GM12878 (cell line): ENCODE results near the gene TULP4. TPM values are rescaled to one million over a fixed set of nuclear protein-coding genes. Genes with fewer than 3 reads are reported as not detected.

Experiments
- ATAC-seq: fragments of 200-7000 bp; cut with Tn5 transposase; 3 replicates; pipeline ENCODE4 v1.9.1; 2020; ENCODE audit warnings: mild to moderate bottlenecking, moderate library complexity
- BruUV-seq: library from RNA; stranded (reverse); fragments of 400-500 nt; replicated peaks from 2 replicates; lab custom pipeline; 2021; lab: Mats Ljungman, UMichigan
- CTCF ChIA-PET: fragments of 300-600 bp; sonication (Branson Sonifier 250); formaldehyde crosslinking; extraction: SDS; loops from one replicate; lab custom pipeline; 2021; ENCODE audit warnings: inconsistent platforms; lab: Yijun Ruan, JAX
- POLR2A ChIA-PET: fragments of 350-600 bp; formaldehyde crosslinking; extraction: SDS; loops from one replicate; lab custom pipeline; 2021; ENCODE audit warnings: inconsistent platforms; lab: Charles Lee
- RAD21 ChIA-PET: fragments of 300-600 bp; sonication (Branson Sonifier 250); formaldehyde crosslinking; loops from one replicate; lab custom pipeline; 2023; ENCODE audit warnings: antibody characterized with exemption; ENCODE audit not compliant: unreplicated experiment; lab: Charles Lee
- SMC1A ChIA-PET: fragments of 300-600 bp; sonication (Branson Sonifier 250); formaldehyde crosslinking; loops from one replicate; lab custom pipeline; 2023; ENCODE audit not compliant: unreplicated experiment, uncharacterized antibody; lab: Charles Lee
- DNase-seq: peaks from one replicate; pipeline ENCODE4 v3.0.0-alpha.2; 2011; ENCODE audit warnings: low read depth, low spot score
- FAIRE-seq: peaks from 3 replicates; lab custom pipeline; 2011; peaks lifted over from hg19 to GRCh38; lab: Jason Lieb, UNC
- H2AFZ ChIP-seq: 2 replicates; pipeline ENCODE4 v1.6.0; 2011; ENCODE audit warnings: low read depth, low read length, control low read depth; ENCODE audit not compliant: control insufficient read depth
- H3K27ac ChIP-seq: 2 replicates; pipeline ENCODE4 v1.5.1; 2011; ENCODE audit warnings: control low read depth; ENCODE audit not compliant: control insufficient read depth, insufficient read depth
- H3K27me3 ChIP-seq, 2 experiments: replicated peaks in 1 of 2; 2 replicates each; pipeline versions ENCODE4 v1.6.0 to v1.6.1; 2011; ENCODE audit warnings: low read length in 1 of 2; ENCODE audit not compliant: control insufficient read depth in 2 of 2, insufficient read depth in 2 of 2
- H3K36me3 ChIP-seq, 2 experiments: 2 replicates each; pipeline ENCODE4 v1.5.1; 2011; ENCODE audit warnings: low read length in 1 of 2; ENCODE audit not compliant: control insufficient read depth in 2 of 2, insufficient read depth in 2 of 2
- H3K4me1 ChIP-seq: 2 replicates; pipeline ENCODE4 v1.6.1; 2011; ENCODE audit warnings: mild to moderate bottlenecking, low read length, moderate library complexity, mixed read lengths; ENCODE audit not compliant: control insufficient read depth, insufficient read depth
- H3K4me2 ChIP-seq: 2 replicates; pipeline ENCODE4 v1.6.0; 2011; ENCODE audit warnings: control low read depth; ENCODE audit not compliant: control insufficient read depth, insufficient read depth
- H3K4me3 ChIP-seq: fragments of 200-600 bp; sonication (generic); 2 replicates; pipeline ENCODE4 v1.5.1; 2016
- H3K79me2 ChIP-seq: 2 replicates; pipeline ENCODE4 v1.6.0; 2011; ENCODE audit warnings: low read length; ENCODE audit not compliant: control insufficient read depth, insufficient read depth
- H3K9ac ChIP-seq: 2 replicates; pipeline ENCODE4 v1.8.0; 2011; ENCODE audit warnings: low read length, control low read depth, mixed read lengths; ENCODE audit not compliant: control insufficient read depth, insufficient read depth
- H3K9me3 ChIP-seq: replicated peaks from 3 replicates; pipeline ENCODE4 v1.5.1; 2011; ENCODE audit warnings: mild to moderate bottlenecking, low read length; ENCODE audit not compliant: control insufficient read depth, insufficient read depth
- H4K20me1 ChIP-seq: 2 replicates; pipeline ENCODE4 v1.6.0; 2011; ENCODE audit not compliant: control insufficient read depth, insufficient read depth
- HDAC2 ChIP-seq: fragments of 200-600 bp; sonication (generic); IDR thresholded peaks from 2 replicates; pipeline ENCODE4 v1.6.1; 2017
- JUNB ChIP-seq: IDR thresholded peaks from 2 replicates; pipeline ENCODE4 v1.6.1; 2016; ENCODE audit warnings: antibody characterized with exemption, mild to moderate bottlenecking
- RAD21 ChIP-seq: IDR thresholded peaks from 2 replicates; pipeline ENCODE4 v1.6.1; 2011; ENCODE audit warnings: mild to moderate bottlenecking, low read depth, low read length, moderate library complexity; ENCODE audit not compliant: insufficient read depth
- SREBF1 ChIP-seq: IDR thresholded peaks from 2 replicates; pipeline ENCODE4 v1.6.1; 2012; ENCODE audit warnings: mild to moderate bottlenecking, low read length
- WGBS: methylation state at CpG from one replicate; pipeline ENCODE4 v1.1.6; 2016; ENCODE audit warnings: low lambda C conversion rate; ENCODE audit not compliant: insufficient replicate concordance, insufficient coverage; ENCODE audit errors: missing lambda C conversion rate; 5-methylcytosine and 5-hydroxymethylcytosine counted together
- in situ Hi-C: fragments of 300-500 bp; cut with MboI; formaldehyde crosslinking; loops from 9 replicates; pipeline ENCODE4 v1.14.3; 2018; ENCODE audit warnings: mixed read lengths
- intact Hi-C: fragments of 100-400 bp; cut with micrococcal nuclease; formaldehyde crosslinking; loops from one replicate; pipeline ENCODE4 v1.14.2; 2022; ENCODE audit not compliant: unreplicated experiment
- polyA plus RNA-seq, 11 experiments: library from polyadenylated mRNA; depleted of rRNA in 4 of 11; unstranded in 6 of 11; stranded (reverse) in 5 of 11; fragments of >200 nt; fragmentation: Nextera tagmentation in 4 of 11; fragmentation: Illumina TruSeq in 1 of 11; extraction: Ambion mirVana in 4 of 11; extraction: Trizol in 1 of 11; gene quantifications; 1 replicate in 1 of 11; 2 replicates in 10 of 11; pipeline versions ENCODE4 v1.2.1 to v1.2.3, GENCODE V29; 2011 to 2016; ENCODE audit warnings: inconsistent platforms in 2 of 11, missing spikeins in 2 of 11, low read depth in 1 of 11
- total RNA-seq, 4 experiments: library from RNA; depleted of rRNA in 3 of 4; stranded (reverse); fragments of >200 nt in 3 of 4; fragmentation: Illumina TruSeq in 1 of 4; extraction: Trizol in 1 of 4; gene quantifications; 2 replicates each; pipeline versions ENCODE4 v1.2.1 to v1.2.3, GENCODE V29; 2013 to 2021
- TF ChIP-seq, protein P1 (sequence below): fragments of 450-650 bp; formaldehyde crosslinking; IDR thresholded peaks from 2 replicates; pipeline ENCODE4 v1.4.0; 2022; ENCODE audit warnings: mild to moderate bottlenecking, moderate library complexity
- TF ChIP-seq, protein P2 (sequence below), 3 experiments: IDR thresholded peaks in 2 of 3; conservative IDR thresholded peaks in 1 of 3; 2 replicates each; pipeline ENCODE4 v1.5.1; 2011; ENCODE audit warnings: low read depth in 3 of 3, low read length in 3 of 3, mild to moderate bottlenecking in 3 of 3, control low read depth in 2 of 3, moderate library complexity in 2 of 3, inconsistent platforms in 1 of 3, mixed read lengths in 1 of 3; ENCODE audit not compliant: control insufficient read depth in 2 of 3, insufficient read depth in 1 of 3; ENCODE audit errors: extremely low read depth in 1 of 3
- TF ChIP-seq, protein P3 (sequence below): fragments of 450-650 bp; IDR thresholded peaks from 2 replicates; pipeline ENCODE4 v1.6.1; 2018; ENCODE audit warnings: mild to moderate bottlenecking, low read depth, moderate library complexity; ENCODE audit not compliant: partially characterized antibody

Gene TULP4
- total and polyA plus RNA-seq, 10 of the 15 experiments (the other 5 are each of a cell fraction or from before 2014, with no cell fraction given), result 0.73 to 31.8 (median 14.0) TPM

DNA sequence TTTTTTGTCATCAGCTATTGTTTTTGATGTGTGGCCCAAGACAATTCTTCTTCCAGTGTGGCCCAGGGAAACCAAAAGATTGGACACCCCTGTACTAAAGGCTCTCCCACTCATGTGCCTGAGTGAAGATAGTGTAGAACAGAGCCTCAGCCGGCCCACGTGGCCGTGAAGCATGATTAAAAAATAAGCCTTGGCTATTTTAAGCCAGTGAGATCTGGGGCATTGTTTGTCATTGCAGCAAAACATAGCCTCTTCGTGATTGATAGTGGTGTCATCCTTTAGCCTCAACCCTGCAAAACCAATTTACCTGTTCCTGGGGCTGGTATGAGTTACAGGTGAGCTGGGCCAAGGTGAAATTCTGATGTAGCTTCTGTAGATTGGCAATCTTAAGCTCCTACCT, 85.3 kb downstream of the TULP4 start (continued):
- TF ChIP-seq, protein P1, sequence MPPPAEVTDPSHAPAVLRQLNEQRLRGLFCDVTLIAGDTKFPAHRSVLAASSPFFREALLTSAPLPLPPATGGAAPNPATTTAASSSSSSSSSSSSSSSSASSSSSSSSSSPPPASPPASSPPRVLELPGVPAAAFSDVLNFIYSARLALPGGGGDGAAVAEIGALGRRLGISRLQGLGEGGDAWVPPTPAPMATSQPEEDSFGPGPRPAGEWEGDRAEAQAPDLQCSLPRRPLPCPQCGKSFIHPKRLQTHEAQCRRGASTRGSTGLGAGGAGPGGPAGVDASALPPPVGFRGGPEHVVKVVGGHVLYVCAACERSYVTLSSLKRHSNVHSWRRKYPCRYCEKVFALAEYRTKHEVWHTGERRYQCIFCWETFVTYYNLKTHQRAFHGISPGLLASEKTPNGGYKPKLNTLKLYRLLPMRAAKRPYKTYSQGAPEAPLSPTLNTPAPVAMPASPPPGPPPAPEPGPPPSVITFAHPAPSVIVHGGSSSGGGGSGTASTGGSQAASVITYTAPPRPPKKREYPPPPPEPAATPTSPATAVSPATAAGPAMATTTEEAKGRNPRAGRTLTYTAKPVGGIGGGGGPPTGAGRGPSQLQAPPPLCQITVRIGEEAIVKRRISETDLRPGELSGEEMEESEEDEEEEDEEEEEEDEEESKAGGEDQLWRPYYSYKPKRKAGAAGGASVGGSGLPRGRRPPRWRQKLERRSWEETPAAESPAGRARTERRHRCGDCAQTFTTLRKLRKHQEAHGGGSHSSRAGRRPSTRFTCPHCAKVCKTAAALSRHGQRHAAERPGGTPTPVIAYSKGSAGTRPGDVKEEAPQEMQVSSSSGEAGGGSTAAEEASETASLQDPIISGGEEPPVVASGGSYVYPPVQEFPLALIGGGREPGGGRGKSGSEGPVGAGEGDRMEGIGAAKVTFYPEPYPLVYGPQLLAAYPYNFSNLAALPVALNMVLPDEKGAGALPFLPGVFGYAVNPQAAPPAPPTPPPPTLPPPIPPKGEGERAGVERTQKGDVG (CRISPR knock-in tag), result no peak
- TF ChIP-seq RAD21, result no peak
- TF ChIP-seq, protein P2, sequence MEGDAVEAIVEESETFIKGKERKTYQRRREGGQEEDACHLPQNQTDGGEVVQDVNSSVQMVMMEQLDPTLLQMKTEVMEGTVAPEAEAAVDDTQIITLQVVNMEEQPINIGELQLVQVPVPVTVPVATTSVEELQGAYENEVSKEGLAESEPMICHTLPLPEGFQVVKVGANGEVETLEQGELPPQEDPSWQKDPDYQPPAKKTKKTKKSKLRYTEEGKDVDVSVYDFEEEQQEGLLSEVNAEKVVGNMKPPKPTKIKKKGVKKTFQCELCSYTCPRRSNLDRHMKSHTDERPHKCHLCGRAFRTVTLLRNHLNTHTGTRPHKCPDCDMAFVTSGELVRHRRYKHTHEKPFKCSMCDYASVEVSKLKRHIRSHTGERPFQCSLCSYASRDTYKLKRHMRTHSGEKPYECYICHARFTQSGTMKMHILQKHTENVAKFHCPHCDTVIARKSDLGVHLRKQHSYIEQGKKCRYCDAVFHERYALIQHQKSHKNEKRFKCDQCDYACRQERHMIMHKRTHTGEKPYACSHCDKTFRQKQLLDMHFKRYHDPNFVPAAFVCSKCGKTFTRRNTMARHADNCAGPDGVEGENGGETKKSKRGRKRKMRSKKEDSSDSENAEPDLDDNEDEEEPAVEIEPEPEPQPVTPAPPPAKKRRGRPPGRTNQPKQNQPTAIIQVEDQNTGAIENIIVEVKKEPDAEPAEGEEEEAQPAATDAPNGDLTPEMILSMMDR (IDR thresholded peaks at IDR 0.05 in 2 of 3, conservative IDR thresholded peaks at IDR 0.05 in 1 of 3; ENCODE audit: control insufficient read depth in 2 of 3, extremely low read depth in 1 of 3, insufficient read depth in 1 of 3, low read depth in 3 of 3, low read length in 3 of 3), result no peak
- TF ChIP-seq JUNB, result no peak
- no peak for TF ChIP-seq HDAC2

DNA sequence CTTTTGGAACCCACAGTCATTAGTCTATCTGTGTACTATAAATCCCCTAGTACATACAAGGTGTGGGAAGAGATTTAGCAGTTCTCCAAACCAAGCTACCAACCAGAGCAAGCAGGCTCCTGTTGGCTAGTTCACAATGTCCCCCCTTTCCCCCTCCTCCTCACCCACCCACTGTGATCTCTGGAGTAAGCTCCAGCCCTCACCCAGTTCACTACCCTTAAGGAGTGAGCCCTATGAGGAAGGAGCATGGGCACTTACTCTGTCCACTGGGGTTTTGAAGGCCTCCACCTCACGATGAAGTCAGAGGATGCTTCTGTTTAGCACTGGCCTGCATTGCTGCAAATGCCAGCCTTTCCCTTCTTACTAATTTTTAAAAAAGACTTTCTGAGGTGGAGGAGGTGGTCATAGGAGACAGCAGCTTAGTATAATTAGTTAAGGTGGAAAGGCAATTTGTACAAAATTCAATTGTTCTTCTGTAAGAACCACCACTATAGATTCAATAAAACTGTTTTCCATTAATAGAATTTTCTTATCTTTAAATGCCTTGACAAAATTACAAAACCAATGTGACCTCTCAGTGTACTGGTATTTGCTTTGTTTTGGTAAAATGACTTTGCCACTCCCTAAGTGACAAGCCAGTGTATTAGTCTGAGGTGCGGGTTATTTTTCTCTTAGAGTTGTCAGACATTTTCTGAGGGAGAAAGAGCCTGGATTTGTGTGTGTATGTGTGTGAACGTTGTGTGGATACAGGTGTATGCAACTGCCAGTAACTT, 86.2 kb downstream of the TULP4 start:
- ATAC-seq (no peak), FAIRE-seq (no peak), DNase-seq (no peak)
- SMC1A ChIA-PET, result interaction anchor here (0.8 to 1.6 kb wide), 3 partner anchors 30 to 98 kb away, joined by 3 to 4 read pairs (median 4); no protein-coding TSS in a partner anchor
- BruUV-seq, result no TSS peak
- no peak overlapping the region for H3K27ac ChIP-seq
- H3K27me3 ChIP-seq, result no peaks in the 10 kb centered on the region
- H3K9me3 ChIP-seq, result no peaks in the 10 kb centered on the region; the same call in 1 of the 3 replicates
- in situ Hi-C loops (no loop called here), intact Hi-C loops (no loop called here)
- H3K4me1 ChIP-seq, result no peaks in the 10 kb centered on the region
- no peak overlapping the region for H3K4me3 ChIP-seq
- POLR2A ChIA-PET, result interaction anchor here (0.5 to 0.6 kb wide), 2 partner anchors 10 to 44 kb away, joined by 3 to 4 read pairs; no protein-coding TSS in a partner anchor
- H3K36me3 ChIP-seq, result no peaks in the 10 kb centered on the region; a peak in 1 of 4 replicates
- WGBS, result 67% methylated on average over 3 of the region's 3 CpGs
- H3K79me2 ChIP-seq, result no peaks in the 10 kb centered on the region
- no peak overlapping the region for H3K4me2 ChIP-seq
- CTCF ChIA-PET, result no interaction called here
- no peak overlapping the region for H3K9ac ChIP-seq
- no peak overlapping the region for H2AFZ ChIP-seq
- RAD21 ChIA-PET, result no interaction called here
- H4K20me1 ChIP-seq, result no peaks in the 10 kb centered on the region; the same call in 1 of the 2 replicates
- no peak for TF ChIP-seq RAD21
- TF ChIP-seq SREBF1, result no peak
- TF ChIP-seq, protein P3, sequence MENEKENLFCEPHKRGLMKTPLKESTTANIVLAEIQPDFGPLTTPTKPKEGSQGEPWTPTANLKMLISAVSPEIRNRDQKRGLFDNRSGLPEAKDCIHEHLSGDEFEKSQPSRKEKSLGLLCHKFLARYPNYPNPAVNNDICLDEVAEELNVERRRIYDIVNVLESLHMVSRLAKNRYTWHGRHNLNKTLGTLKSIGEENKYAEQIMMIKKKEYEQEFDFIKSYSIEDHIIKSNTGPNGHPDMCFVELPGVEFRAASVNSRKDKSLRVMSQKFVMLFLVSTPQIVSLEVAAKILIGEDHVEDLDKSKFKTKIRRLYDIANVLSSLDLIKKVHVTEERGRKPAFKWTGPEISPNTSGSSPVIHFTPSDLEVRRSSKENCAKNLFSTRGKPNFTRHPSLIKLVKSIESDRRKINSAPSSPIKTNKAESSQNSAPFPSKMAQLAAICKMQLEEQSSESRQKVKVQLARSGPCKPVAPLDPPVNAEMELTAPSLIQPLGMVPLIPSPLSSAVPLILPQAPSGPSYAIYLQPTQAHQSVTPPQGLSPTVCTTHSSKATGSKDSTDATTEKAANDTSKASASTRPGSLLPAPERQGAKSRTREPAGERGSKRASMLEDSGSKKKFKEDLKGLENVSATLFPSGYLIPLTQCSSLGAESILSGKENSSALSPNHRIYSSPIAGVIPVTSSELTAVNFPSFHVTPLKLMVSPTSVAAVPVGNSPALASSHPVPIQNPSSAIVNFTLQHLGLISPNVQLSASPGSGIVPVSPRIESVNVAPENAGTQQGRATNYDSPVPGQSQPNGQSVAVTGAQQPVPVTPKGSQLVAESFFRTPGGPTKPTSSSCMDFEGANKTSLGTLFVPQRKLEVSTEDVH, result no peak
